SIG-M5 (cell line): ENCODE results near the gene SIPA1L3.

Experiments
- DNase-seq: peaks from one replicate; lab custom pipeline; 2025; lab: John Stamatoyannopoulos, UW

Gene SIPA1L3

DNA sequence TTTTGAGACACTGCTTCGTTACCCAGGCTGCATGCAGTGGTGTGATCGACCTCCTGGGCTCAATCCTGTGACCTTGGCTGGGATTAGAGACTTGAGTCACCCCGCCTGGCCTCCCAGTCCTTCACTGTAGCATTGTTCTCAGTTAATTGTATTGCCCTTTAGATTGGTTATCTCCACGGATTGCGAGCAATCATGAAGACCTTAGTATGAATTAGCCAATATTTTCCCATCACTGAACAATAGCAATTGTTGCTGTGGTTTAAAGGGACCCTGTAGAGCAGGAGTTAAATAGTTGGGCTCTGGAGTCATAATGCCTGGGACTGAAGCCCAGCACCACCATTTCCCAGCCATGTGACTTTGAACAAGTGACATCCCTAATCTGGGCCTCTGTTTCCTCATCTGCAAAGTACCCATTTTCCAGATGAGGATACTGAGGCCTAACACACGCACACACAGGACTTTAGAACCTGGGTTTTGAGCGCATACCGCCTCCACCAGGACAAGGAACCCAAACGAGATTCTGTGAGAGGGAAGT lies 340.8 kb downstream of the SIPA1L3 start:
- DNase-seq: no peak

DNA sequence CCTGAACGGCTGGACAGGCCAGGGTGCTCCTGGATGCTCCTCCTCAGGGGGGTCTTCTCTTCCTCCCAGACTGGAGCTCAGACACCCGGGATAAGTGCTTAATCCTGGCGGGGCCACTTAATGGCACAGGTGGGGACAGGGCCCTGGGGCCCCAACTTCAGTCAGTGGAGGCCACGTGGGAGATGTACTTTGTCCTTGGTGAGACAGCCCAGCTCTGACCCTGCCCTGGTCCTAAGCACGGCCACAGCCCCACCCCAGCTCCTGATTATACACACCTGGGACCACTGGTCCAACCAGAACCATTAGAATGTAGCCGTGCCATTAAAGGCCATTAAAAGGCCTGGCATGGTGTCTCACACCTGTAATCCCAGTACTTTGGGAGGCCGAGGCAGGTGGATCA lies 341.4 kb downstream of the SIPA1L3 start:
- no peak for DNase-seq

DNA sequence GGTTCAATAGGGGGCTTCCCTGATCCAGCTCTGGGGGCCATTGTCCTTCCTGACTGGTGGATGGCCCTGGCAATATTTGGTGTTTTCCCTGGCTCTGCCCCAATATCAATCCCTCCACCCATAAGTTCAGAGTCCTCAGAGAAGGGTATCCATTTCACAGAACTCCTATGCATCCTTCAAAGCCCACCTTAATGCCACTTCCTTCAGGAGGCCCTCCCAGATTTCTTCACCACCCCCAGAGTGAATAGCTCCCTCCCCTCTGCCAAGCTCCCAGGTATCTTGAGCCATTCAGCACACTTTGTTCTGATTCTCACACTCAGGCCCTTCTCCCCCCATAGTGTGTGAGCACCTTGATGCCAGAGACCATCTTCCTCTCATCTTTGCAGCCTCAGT lies 343.4 kb downstream of the SIPA1L3 start:
- DNase-seq: no peak

DNA sequence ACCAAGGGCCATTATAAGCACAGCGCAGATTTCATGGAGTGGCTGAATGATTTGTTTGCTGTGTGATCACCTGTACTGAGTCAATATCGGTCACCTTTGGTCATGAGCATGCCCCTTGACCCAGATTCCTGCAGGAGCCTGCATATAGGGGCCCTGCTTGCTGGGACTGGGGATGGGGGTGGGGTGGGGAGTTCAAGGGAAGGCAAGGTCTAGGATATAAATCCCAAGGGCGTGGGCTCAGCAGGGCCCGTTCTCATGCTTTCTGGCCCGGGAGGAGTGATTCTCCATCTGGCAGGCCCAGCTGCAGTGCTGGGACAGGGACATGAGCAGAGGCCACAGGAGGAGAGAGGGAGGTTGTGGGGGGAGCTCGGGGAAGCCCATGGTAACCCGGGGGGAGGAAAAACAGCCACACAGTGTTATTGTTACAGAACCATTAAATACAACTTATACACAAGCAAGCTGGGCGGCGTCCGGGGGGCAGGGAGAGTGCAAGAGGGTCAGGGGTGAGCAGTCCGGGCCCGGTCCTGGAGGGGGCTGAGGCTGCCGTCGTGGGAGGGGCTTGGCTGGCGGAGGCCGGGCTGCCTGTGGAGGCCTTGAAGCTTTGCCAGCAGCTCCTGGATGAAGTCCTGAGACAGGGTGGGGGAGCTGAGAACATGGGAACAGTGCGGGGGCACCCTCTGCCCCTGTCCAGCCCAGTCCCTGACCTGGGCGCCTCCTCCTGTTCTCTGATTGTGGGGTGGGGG lies 344.0 kb downstream of the SIPA1L3 start:
- DNase-seq: no peak

DNA sequence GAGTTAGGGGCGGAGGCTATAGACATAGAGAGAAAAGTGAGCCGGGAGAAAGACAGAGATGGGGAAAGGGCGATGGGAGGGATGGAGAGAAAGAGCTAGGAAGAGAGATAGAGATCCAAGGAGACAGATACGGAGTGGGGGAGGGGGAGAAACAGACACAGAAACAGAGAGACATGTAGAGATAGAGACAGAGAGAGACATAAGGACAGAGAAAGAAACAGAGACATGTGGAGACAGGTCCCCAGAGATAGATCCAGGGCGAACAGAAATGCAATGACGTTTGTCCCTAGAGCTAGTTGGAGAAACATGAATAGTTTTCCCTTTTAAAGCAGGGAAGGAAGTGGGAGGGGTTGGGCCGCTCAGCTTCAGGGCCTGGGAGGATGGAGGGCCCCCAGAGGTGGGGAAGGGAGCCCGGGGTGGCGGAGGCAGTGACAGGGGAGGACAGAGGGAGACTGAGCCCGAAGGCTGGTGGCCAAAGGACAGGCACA lies 344.6 kb downstream of the SIPA1L3 start:
- DNase-seq: no peak

DNA sequence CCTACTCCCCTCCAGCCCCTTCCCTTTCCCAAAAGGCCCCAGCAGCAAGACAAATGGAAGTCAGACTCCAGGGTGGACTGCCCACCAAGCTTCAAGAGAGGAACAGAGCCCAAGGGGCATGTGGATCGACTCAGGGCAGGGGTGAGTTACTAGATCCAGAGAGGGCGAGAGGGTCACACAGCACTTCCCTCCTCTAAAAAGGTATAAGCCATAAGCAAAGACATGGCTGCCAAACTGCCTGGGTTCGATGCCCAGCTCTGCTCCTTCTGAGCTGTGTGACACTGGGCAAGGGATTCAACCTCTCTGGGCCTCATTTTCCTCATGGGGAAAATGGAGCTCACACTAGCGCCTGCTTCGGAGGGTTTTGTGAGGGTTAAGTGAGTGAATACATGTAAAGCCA lies 345.4 kb downstream of the SIPA1L3 start:
- DNase-seq: no peak

DNA sequence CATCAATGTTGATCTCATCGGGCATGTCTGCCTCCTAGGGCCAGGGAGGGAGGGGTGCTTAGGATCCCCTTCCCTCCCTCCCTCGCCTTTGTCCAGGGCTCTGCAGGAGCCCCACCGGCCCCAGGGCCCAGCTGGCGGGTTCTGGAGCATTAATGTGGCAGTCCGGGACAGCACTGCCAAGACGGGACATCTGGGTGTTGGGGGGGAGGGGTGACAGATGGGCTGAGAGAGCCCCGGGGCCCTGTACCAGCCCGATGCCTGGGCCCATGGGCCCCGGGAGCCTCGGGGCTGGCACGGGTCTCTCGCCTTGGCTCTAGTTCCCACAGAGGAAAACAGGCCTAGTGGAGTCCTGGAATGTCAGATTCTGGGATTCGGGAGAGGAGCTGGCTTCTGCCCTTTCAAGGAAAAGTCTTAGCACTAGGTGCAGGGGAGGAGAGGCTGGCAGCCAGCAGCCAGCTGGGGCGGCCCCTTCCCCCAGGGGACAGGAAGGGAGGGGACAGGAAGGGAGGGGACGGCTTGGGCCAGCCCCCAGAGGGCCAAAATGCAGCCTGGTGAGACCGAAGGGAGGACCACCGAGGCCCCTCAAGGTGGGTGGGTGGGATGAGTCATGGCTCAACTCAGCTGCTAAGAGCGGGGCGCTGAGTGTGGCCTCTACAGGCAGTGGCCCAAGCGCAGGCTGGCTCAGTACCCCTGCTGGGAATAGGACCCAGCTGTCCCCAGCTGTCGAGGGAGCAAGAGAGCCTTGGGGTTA lies 346.1 kb downstream of the SIPA1L3 start:
- DNase-seq: no peak

DNA sequence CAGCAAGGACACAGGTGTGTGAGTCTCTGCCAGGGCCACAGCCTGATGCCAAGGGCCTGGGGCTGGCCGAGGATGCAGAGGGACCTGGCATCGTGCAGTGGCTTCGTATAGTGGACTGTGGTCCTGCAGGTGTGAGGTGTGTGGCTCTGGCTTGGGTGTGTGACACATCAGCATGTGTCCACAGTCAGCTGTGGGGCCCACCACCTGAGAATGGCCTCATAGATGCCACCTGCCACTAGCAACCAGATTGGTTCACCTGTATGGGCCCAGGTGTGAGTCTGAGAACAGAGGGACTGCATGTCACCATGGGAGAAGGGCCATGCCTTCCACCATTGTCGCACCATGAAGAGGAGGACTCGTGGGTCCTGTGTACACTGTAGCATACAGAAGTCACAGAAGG lies 346.8 kb downstream of the SIPA1L3 start:
- DNase-seq: no peak

DNA sequence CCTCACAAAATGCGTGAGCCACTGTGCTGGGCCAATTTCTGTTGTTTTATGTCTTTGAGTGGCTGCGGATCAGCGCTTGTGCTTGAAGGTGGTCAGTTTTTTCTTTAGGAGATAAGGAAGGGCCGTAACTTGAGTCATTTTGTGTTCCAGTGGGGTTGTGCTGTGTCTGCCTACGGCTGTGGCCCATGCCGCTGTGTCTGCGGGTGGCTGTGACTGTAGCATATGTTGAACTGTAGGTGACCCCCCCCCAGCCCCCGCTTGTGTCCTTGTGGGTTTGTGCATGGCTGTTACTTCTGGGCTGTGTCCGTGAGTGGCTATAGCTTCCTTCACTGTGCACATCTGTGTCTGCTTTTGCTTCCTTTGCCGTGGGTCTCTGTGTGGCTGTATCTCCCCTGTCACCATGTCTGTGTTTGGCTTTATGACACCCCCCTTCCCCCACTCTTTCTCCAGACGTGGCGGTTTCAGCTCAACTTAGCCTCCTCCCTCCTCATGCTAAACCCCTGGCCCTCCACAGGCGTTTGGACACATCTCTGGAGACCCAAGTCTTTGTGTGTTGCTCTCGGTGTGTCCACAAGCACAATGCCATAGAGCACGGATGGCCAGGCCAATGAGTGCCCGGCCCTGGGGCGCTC lies 348.5 kb downstream of the SIPA1L3 start:
- no peak for DNase-seq
